NOMO-1 (cell line): ENCODE measurements around the gene DNAJB11.
"Not testable (repeated sequence)": the region's sequence is repeated elsewhere in the genome, so short reads cannot be mapped to it uniquely, and the experiment has no call there.

Source experiments
- DNase-seq, 2 experiments: peaks; one replicate each; lab custom pipeline; 2025; ENCODE audit not compliant: unreplicated experiment in 2 of 2; lab: John Stamatoyannopoulos, UW

DNAJB11 gene

DNA sequence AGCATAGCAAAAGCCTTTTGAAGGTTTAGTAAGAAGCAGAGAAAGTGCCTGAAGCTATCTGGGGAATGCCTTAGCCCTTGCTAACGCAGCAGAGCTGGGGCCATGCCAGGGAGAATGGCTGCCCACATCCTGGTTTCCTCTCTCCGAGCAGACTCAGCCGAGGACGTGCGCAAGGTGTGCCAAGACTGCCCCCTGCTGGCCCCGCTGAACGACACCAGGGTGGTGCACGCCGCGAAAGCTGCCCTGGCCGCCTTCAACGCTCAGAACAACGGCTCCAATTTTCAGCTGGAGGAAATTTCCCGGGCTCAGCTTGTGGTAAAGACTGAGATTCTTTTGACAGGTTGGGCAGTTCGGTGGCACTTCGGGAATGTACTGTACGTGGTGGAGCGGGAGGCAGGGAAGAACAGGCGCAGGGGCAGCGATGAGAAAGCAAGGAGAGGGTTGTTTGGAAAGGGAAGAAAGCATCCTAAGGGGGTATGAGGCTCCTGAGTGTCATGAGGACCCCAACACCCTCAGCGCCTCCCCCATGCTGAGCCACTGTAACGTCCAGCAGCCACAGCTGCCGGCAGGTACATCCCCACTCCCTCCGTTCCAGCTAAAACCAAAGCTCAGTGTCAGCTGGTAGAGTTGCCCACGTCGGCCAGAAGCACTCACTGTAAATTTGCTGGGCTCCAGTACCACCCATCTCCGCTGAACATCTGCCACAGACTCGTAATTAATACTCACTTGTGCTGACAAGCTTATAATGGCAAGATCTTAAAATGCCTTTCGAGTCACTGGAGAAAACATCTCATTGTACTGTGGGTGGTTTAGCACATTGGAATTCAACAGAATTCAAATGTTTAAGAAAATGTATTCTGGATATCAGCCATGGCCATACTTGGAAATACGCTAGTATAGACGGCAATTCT is 46.8 kb downstream of the DNAJB11 start:
- peak; percentile 87 to 94 for DNase-seq

GRCh38 chr3:186618318-186618938 is 47.9 kb downstream of the DNAJB11 start:
- DNase-seq: no peak

GRCh38 chr3:186619787-186620212 is 49.3 kb downstream of the DNAJB11 start:
- no peak for DNase-seq

- DNase-seq: no peak
Observed at GRCh38 chr3:186620213-186621092, 49.9 kb downstream of the DNAJB11 start.

DNA sequence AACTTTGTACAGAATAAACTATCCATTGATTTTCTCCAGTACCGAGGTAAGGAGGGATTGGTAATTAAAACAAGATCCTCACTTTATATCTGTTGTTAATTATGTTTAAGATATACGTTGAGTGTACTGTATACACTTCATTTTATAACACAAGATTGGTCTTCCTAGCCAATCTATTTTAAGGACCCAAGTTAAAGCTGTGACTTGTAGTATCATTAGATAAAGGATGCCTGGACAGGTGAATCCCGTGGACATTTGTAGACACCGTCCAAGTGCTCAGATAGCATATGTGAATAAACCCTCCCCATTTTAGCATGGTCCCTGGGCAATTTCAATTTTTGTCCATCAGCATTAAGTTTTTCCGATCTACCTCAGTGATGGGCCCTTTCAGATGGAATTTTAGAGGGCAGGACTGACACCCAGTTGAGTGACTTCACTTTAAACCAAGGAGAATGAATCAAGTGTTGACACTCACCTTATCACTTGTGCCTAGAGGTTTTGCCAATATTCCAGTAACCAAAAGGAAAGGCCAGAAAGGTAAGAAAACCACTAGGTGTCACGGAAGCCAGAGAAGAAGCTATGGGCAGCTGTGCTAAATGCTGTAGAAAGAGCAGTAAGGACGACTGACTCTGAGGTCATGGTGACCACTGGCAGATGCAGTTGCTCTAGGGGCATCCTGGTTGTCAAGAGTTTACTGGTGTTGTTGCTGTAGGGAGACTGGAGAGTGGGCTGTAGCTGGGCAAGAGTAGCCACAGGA is 51.6 kb downstream of the DNAJB11 start:
- DNase-seq: no peak

GRCh38 chr3:186622651-186623310 is 52.3 kb downstream of the DNAJB11 start:
- DNase-seq: no peak

DNA sequence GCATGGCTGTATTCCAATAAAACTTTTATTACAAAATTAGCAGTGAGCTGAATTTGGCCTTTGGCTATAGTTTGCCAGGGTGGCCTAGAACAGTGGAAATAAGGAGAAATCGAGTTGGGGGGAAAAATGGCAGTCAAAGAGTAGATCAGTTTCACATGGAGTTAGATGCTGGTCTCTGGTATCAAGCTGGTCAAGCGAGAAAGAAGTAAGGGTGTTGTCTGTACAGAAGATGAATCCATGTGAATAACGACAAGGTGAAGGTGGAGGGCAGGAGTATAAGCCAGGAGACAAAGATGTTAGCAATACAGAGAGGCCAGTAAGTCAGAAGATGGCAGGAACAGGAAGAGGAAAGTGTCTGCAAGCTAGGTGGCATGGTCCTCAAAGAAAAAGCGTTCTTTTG is 54.1 kb downstream of the DNAJB11 start:
- DNase-seq: no peak

- no peak for DNase-seq
Observed at GRCh38 chr3:186625600-186626042, 55.1 kb downstream of the DNAJB11 start.

- DNase-seq: no peak
Observed at GRCh38 chr3:186626254-186626847, 55.8 kb downstream of the DNAJB11 start.

- DNase-seq: no peak
Observed at GRCh38 chr3:186627852-186628414, 57.4 kb downstream of the DNAJB11 start.

- DNase-seq: no peak
Observed at GRCh38 chr3:186628756-186629155, 58.2 kb downstream of the DNAJB11 start.

- DNase-seq: no peak
Observed at GRCh38 chr3:186630950-186631641, 60.6 kb downstream of the DNAJB11 start.

DNA sequence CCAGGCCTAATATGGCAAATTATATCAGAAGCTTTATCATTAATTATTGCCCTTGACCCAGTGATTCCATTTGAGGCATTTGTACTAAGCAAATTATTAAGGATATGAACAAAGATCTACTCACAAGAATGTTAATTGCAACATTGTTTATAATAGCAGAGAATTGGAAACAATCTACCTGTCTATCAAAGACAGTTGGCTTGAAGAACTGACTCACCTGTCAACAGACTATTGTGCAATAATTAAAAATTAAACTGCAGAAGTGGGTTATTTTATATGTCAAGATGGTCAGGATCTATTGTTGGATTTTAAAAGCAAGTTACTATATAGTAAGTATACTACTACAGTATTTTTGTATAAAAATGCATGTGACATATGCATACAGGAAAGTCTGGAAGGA is 63.0 kb downstream of the DNAJB11 start:
- DNase-seq: no peak

DNA sequence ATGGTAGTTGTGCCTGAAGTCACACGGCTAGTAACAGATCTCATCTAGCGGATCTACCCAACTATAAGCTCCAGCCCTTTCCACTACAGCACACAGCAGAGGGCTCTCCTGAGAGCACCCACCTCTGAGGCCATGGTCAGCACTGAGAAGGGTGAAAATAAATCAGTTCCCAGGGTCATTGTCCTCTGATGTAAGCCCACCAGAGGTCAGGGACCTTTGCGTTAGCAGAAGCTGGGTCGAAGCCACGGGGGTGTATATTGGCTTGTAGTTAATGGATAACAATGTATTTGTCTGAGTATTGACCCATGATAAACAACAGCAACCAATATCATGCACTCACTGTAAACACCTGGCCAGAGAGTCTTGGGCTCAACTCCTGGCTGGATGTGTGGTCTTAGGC is 63.7 kb downstream of the DNAJB11 start:
- DNase-seq: not testable (repeated sequence)
